DMS 273 treated with DMSO at 0.1 percent for 48 hours (cell line): ENCODE data around the gene PCCA.
"Not testable (repeated sequence)": the region's sequence is repeated elsewhere in the genome, so short reads cannot be mapped to it uniquely, and the experiment has no call there.

Experiments used
- DNase-seq: peaks from one replicate; lab custom pipeline; 2025; lab: John Stamatoyannopoulos, UW

PCCA gene

GRCh38 chr13:100510208-100510957, 421.5 kb downstream of the PCCA start:
- no peak for DNase-seq

GRCh38 chr13:100511466-100511865, 422.6 kb downstream of the PCCA start:
- no peak for DNase-seq

DNA sequence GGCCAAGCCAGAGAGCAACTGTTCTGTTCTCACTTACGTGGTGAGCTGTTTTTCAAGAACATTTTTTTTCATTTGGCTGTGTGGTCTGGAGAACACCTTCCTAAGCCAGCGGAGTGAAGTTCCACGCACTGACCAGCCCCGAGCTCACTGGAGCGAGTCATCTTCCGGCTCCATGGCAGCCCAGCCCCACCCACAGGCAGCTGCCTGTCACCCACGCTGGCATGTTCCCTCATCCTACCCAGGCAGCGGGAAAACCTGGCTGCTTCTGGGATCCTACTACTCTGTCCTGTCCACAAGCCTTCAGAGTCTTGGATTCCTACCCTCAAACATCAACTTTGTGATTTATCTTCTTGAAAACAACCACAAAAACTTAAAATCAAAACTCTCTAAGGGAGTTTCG, 423.5 kb downstream of the PCCA start:
- no peak for DNase-seq

GRCh38 chr13:100513171-100513570, 424.3 kb downstream of the PCCA start:
- no peak for DNase-seq

DNA sequence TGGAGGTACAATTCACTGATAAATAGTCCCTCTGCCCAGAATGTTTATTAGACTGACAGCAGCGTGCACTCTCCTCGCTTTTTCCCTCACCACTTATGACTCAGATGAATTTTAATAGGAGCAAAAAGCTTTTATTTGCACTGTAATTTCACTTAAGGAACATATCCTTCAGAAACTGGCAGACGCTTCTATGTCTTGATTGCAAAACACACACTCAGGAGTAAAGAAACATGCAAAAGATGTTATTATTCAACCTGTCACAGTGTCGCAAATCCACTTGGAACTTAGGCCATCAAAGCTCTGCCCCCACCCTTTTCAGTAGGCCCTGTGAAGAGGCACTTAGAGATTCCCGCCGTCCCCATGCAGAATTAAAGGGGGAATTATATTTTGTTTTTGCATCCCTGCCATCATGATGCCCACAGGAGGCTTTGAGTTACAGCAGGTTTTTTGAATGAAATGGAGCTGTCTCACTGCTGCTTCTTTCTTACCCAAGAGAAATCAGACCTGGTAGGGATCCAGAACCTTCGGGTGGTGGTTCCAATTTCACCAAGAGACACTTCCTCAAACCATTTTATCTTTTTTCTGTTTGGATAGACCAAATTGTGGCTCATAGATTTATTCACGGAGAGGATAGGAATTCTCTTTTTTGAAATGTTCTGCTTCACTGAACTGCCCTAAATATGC, 425.2 kb downstream of the PCCA start:
- DNase-seq, result no peak

- DNase-seq, result peak; percentile 19
These were observed 426.0 kb downstream of the PCCA start for GRCh38 chr13:100514788-100515409.

DNA sequence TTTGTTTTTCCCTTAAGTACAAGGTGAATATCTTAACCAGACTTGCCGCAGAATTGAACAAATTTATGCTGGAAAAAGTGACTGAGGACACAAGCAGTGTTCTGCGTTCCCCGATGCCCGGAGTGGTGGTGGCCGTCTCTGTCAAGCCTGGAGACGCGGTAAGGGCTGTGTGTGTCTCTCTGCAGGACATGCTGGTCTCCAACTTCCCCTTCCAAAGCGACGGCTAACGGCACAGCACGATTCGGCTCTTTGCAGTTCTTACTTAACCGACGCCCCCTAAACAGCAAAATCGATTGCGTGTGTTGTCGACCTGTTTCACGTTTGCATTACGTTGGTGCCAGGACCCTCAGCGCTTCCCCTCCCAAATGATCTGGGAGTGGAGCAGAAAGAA, 426.5 kb downstream of the PCCA start:
- no peak for DNase-seq

- DNase-seq, result no peak
These were observed 428.2 kb downstream of the PCCA start for GRCh38 chr13:100517135-100517534.

GRCh38 chr13:100517728-100518127, 428.8 kb downstream of the PCCA start:
- DNase-seq, result no peak

GRCh38 chr13:100518394-100519062, 429.6 kb downstream of the PCCA start:
- DNase-seq, result no peak

GRCh38 chr13:100519626-100520025, 430.7 kb downstream of the PCCA start:
- no peak for DNase-seq

GRCh38 chr13:100520936-100521850, 432.3 kb downstream of the PCCA start:
- no peak for DNase-seq

DNA sequence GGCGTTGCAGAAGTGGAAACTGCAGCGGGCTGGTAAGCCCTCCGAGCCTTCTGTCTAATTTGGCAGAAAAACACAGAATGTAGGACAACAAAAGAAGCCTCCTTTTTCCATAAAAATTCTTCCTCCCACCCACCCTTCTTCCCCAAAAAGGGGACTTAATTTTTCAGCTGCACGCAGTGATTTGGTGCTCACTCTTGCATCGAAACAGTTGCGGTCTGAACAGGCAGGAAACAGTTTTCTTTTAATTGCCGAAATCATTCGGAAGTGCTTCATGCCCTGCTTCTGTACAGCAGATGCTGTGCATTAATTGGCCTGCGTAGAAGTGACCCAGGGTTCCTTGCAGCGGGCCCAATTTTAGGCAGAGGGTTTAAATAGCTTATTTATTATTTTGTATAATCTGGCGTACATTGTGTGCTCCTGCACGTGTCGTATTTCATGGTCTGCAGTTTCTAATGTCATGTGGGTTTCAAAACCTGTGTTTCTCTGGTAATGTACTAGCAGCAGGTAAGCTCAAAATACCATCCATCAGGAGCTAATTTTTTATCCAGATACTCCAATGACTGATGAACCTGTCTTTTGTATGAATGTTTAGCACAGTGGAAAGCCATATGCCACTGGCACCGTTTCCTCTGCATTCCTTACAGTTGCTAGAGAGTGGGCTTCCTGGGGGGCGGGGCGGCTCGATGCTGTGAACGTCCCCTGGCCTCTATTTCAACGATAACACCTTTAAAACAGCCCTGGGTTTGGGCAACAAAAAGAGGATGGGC, 433.1 kb downstream of the PCCA start:
- peak; percentile 72 for DNase-seq

- peak; percentile 68 for DNase-seq
These were observed 433.9 kb downstream of the PCCA start for GRCh38 chr13:100522618-100523309.

GRCh38 chr13:100523411-100523810, 434.5 kb downstream of the PCCA start:
- DNase-seq, result no peak

DNA sequence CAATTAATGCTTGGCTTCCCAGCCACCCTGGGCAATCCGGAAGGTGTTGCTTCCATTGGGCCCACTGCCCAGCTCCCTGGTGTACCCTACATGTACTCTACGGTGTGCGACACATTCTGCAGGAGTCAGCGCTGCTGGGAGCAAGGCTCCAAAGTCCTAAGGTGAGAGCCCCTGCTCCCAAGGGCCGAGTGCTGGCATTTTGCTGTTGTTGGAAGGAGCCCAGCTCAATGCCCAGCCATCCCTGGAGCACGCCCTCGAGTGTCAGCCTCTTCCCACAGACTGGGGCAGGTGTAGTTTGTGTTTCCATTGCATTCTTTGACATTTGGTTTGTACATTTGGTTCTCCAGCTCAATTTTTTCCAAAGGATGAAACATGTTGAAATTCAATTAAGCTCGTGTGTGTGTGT, 435.1 kb downstream of the PCCA start:
- no peak for DNase-seq

DNA sequence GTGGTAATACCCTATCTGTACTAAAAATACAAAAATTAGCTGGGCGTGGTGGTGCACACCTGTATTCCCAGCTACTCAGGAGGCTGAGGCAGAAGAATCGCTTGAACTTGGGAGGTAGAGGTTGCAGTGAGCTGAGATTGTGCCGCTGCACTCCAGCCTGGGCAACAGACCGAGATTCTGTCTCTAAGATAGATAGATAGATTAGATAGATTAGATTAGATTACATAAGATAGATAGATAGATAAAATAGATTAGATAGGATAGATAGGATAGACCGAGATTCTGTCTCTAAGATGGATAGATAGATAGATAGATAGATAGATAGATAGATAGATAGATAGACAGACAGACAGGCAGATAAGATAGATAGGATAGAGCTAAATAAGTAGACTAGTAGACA, 435.8 kb downstream of the PCCA start:
- DNase-seq, result not testable (repeated sequence)

- no peak for DNase-seq
These were observed 436.8 kb downstream of the PCCA start for GRCh38 chr13:100525453-100526317.

DNA sequence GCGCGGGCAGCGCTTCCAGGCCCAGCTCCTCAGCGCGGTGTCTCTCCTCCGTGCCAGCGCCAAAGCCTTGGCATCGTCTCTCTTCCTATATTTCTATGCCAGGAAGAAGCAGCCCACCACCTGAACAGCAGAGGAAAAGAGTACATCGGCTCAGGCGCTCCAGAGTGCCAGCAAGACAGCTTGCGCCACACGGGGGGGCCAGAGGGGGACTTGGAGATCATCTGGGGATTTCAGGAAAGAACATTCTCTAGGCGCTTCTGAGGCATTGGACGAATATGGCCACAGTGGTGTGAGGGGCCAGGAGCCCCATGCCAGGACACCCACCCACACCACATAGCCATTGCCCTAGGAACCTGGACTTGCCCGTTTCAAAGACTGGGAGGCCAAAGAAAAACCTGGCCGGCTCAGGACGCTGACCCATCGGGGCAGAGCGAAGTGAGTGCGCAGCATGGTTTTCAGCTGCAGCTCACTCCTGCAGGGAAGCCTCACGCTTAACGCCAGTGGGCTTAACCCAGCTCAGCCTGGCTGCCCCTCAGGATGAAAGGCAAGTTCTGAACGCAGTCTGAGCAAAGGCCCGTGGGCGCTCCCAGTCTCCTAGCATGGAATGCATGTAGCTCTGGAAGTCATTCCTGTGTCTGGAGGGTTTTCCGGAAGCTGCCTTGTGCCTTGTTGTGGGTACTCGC, 437.6 kb downstream of the PCCA start:
- no peak for DNase-seq
